Adrenal gland (tissue), 12 donors: Measurements from ENCODE around the gene INPPL1. TPM values are rescaled to one million over a fixed set of nuclear protein-coding genes. Genes with fewer than 3 reads are reported as not detected.
"Not testable (repeated sequence)": the region's sequence is repeated elsewhere in the genome, so short reads cannot be mapped to it uniquely, and the experiment has no call there.

ENCODE experiments used
- DNase-seq, 7 donors: peaks; one replicate each; pipeline ENCODE4 v3.0.0-alpha.2; 2019 to 2020
- H3K27ac ChIP-seq, 5 donors: fragments of 200-600 bp; sonication (generic) in 4 of 5; 1 replicate in 3 of 5; 2 replicates in 2 of 5; pipeline versions ENCODE4 v1.5.1 to v1.8.0; 2016 to 2020; ENCODE audit warnings: mild to moderate bottlenecking in 1 of 5
- H3K27me3 ChIP-seq: fragments of 200-600 bp; 2 replicates; pipeline ENCODE4 v1.8.0; 2021
- H3K36me3 ChIP-seq, 2 donors: fragments of 200-600 bp; replicated peaks in 1 of 2; 1 replicate in 1 of 2; 2 replicates in 1 of 2; pipeline versions ENCODE4 v1.5.1 to v1.8.0; 2018 to 2022
- H3K4me1 ChIP-seq, 2 donors: fragments of 200-600 bp; replicated peaks in 1 of 2; 1 replicate in 1 of 2; 2 replicates in 1 of 2; pipeline versions ENCODE4 v1.5.1 to v1.8.0; 2018 to 2021
- H3K4me3 ChIP-seq, 4 donors: fragments of 200-600 bp; sonication (generic) in 3 of 4; one replicate each; pipeline ENCODE4 v1.5.1; 2016 to 2018
- H3K9me3 ChIP-seq, 3 donors: fragments of 200-600 bp; sonication (generic) in 1 of 3; replicated peaks in 1 of 3; 1 replicate in 2 of 3; 2 replicates in 1 of 3; pipeline versions ENCODE4 v1.5.1 to v1.8.0; 2016 to 2021
- POLR2A ChIP-seq, 2 donors: fragments of 450-650 bp; IDR thresholded peaks; one replicate each; pipeline ENCODE4 v1.6.1; 2017; ENCODE audit warnings: antibody characterized with exemption in 2 of 2, mild to moderate bottlenecking in 2 of 2, moderate library complexity in 1 of 2
- WGBS, 4 donors: extraction: QIAGEN DNeasy Blood & Tissue Kit in 2 of 4; methylation state at CpG; one replicate each; pipeline versions ENCODE4 v1.1.5 to v1.1.7; 2013 to 2017; 5-methylcytosine and 5-hydroxymethylcytosine counted together
- intact Hi-C, 2 donors: fragments of 100-400 bp; cut with DNase I; formaldehyde crosslinking; loops; one replicate each; pipeline versions ENCODE4 v1.14.1 to v1.15.0; 2022 to 2023
- polyA plus RNA-seq, 3 donors: library from polyadenylated mRNA; stranded (reverse); fragments of 200-250 nt in 2 of 3; fragments of 350-450 nt in 1 of 3; fragmentation: Illumina TruSeq in 1 of 3; extraction: RNeasy Lipid Tissue Mini Kit (QIAGEN cat#74804) in 1 of 3; gene quantifications; one replicate each; pipeline ENCODE4 v1.2.3, GENCODE V29; 2013 to 2014
- total RNA-seq, 9 donors: library from RNA; depleted of rRNA in 4 of 9; stranded (reverse); fragments of >200 nt in 4 of 9; fragments of 120-200 nt in 1 of 9; fragmentation: NEBNext Ultra II Directional in 1 of 9; extraction: Animal tissue kit (Norgen Biotek cat#: 25700) in 1 of 9; gene quantifications; one replicate each; pipeline versions ENCODE4 v1.1.0 to v1.2.4, GENCODE V29; 2013 to 2023
- TF ChIP-seq, protein P1 (sequence below), 6 experiments: fragments of 450-650 bp in 4 of 6; fragments of 200-600 bp in 2 of 6; sonication (generic) in 1 of 6; IDR thresholded peaks; 1 replicate in 5 of 6; 2 replicates in 1 of 6; pipeline versions ENCODE4 v1.5.1 to v1.8.0; 2016 to 2021; ENCODE audit warnings: antibody characterized with exemption in 6 of 6, mild to moderate bottlenecking in 2 of 6, moderate library complexity in 1 of 6
- donor health status: healthy with polysubstance abuse.
- donor health status: Bipolar disorder and iron deficiency.
- donor health status: DM: yes; HTN: yes; CAD: no.
- donor health status: DM: no; HTN: no; CAD: no.
- donor health status: DM: no; HTN: no; CAD: no.
- donor health status: DM: yes; HTN: yes; CAD: no.

INPPL1 gene
- total and polyA plus RNA-seq, 12 donors: 45.3 to 395 (median 118) TPM

DNA sequence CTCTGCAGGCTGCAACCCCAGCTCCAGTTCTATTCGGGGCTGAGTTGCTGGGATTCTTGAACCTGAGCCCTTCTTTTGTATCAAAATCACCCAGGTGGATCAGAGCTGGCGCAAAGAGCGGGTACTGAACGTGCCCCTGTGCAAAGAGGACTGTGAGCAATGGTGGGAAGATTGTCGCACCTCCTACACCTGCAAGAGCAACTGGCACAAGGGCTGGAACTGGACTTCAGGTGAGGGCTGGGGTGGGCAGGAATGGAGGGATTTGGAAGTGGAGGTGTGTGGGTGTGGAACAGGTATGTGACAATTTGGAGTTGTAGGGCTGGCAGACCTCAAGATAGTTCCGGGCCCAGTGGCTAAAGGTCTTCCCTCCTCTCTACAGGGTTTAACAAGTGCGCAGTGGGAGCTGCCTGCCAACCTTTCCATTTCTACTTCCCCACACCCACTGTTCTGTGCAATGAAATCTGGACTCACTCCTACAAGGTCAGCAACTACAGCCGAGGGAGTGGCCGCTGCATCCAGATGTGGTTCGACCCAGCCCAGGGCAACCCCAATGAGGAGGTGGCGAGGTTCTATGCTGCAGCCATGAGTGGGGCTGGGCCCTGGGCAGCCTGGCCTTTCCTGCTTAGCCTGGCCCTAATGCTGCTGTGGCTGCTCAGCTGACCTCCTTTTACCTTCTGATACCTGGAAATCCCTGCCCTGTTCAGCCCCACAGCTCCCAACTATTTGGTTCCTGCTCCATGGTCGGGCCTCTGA, 28.9 kb upstream of the INPPL1 start:
- H3K4me3 ChIP-seq: no peak overlapping the region
- DNase-seq: peak in 2 of 7 donors; percentile 26 to 42
- H3K27ac ChIP-seq: no peak overlapping the region
- H3K9me3 ChIP-seq: no peaks in the 10 kb centered on the region
- H3K27me3 ChIP-seq: no peaks in the 10 kb centered on the region
- intact Hi-C loops: no loop called here
- H3K4me1 ChIP-seq: no peaks in the 10 kb centered on the region
- H3K36me3 ChIP-seq: no peaks in the 10 kb centered on the region
- TF ChIP-seq POLR2A (IDR thresholded peaks at IDR 0.05): no peak
- TF ChIP-seq, protein P1, sequence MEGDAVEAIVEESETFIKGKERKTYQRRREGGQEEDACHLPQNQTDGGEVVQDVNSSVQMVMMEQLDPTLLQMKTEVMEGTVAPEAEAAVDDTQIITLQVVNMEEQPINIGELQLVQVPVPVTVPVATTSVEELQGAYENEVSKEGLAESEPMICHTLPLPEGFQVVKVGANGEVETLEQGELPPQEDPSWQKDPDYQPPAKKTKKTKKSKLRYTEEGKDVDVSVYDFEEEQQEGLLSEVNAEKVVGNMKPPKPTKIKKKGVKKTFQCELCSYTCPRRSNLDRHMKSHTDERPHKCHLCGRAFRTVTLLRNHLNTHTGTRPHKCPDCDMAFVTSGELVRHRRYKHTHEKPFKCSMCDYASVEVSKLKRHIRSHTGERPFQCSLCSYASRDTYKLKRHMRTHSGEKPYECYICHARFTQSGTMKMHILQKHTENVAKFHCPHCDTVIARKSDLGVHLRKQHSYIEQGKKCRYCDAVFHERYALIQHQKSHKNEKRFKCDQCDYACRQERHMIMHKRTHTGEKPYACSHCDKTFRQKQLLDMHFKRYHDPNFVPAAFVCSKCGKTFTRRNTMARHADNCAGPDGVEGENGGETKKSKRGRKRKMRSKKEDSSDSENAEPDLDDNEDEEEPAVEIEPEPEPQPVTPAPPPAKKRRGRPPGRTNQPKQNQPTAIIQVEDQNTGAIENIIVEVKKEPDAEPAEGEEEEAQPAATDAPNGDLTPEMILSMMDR (IDR thresholded peaks at IDR 0.05): no peak
- 71 to 80% (median 76%) methylated on average over 11 to 12 of the region's 12 CpGs for WGBS, 4 donors

DNA sequence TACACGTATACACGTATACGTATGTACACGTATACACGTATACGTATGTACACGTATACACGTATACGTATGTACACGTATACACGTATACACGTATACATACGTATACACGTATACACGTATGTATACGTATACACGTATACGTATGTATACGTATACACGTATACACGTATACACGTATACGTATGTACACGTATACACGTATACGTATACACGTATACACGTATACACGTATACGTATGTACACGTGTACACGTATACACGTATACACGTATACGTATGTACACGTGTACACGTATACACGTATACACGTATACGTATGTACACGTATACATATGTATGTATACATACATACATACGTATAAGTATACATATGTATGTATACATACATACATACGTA, 23.1 kb upstream of the INPPL1 start:
- H3K27ac ChIP-seq, intact Hi-C loops, H3K36me3 ChIP-seq, H3K9me3 ChIP-seq, DNase-seq, H3K27me3 ChIP-seq, H3K4me3 ChIP-seq, H3K4me1 ChIP-seq: not testable (repeated sequence)
- 85 to 93% (median 90%) methylated on average over 34 to 43 of the region's 43 CpGs for WGBS, 4 donors

DNA sequence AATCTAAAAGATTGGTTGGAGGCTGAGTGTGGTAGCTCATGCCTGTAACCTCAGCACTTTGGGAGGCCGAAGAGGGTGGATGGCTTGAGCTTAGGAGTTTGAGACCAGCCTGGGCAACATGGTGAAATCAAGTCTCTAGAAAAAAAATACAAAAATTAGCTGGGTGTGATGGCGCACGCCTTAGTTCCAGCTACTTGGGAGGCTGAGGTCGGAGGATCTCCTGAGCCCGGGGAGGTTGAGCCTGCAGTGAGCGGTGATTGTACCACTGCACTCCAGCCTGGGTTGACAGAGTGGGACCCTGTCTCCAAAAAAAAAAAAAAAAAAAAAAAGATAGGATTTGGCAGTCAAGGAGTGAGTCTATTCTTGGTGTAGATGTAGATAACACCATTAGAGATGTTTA, 22.0 kb upstream of the INPPL1 start:
- 93 to 98% (median 98%) methylated on average over 6 of the region's 6 CpGs for WGBS, 4 donors
- no peak for TF ChIP-seq POLR2A (IDR thresholded peaks at IDR 0.05)
- TF ChIP-seq, protein P1 (IDR thresholded peaks at IDR 0.05): no peak
- Histone ChIP-seq H3K4me1 (no peaks in the 10 kb centered on the region), H3K27ac (no peak overlapping the region), H3K4me3 (no peak overlapping the region), H3K9me3 (no peaks in the 10 kb centered on the region), H3K36me3 (no peaks in the 10 kb centered on the region), H3K27me3 (no peaks in the 10 kb centered on the region)
- DNase-seq: no peak
- intact Hi-C loops: no loop called here

DNA sequence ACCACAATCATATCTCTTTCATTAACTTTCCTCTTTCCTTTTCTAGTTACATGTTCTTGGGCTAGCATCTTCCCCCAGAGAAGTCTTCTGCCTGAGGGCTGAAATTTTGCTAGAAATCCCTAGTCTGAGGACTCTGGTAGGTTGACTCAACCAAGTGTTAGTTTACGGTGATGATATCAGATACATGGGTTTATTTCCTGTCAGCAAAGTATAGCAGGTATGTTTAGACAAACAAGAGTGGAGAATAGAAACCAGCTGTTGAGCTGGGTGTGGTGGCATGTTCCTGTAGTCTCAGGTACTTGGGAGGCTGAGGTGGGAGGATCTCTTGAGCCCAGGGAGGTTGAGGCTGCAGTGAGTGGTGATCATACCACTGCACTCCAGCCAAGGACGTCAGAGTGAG, 21.4 kb upstream of the INPPL1 start:
- Histone ChIP-seq H3K36me3 (no peaks in the 10 kb centered on the region), H3K4me1 (no peaks in the 10 kb centered on the region), H3K4me3 (no peak overlapping the region), H3K27me3 (no peaks in the 10 kb centered on the region), H3K9me3 (no peaks in the 10 kb centered on the region), H3K27ac (no peak overlapping the region)
- 69 to 75% (median 72%) methylated on average over 2 of the region's 2 CpGs for WGBS, 4 donors
- intact Hi-C loops: no loop called here
- no peak for TF ChIP-seq POLR2A (IDR thresholded peaks at IDR 0.05)
- TF ChIP-seq, protein P1 (IDR thresholded peaks at IDR 0.05): no peak
- DNase-seq: no peak

DNA sequence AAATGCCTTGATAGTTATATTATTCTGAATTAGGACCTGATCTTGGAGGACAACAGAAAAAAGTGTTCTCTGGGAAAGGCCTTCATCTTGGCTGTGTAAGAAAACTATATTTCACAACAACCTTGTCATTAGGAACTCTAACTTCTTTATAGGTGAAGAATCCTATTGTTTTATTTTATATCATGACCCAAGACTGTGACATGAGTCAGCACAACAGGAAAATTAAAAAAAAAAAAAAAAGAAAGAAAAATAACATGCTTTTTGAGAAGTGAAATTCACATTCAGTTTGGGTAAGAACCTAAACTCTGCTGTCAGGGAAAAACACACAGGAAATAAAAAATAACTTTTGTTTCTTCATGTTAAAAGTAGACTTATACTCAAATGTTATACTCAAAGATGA, 19.7 kb upstream of the INPPL1 start:
- no peak for DNase-seq
- no peak overlapping the region for H3K27ac ChIP-seq
- no peaks in the 10 kb centered on the region for H3K9me3 ChIP-seq
- no peaks in the 10 kb centered on the region for H3K4me1 ChIP-seq
- H3K36me3 ChIP-seq: no peaks in the 10 kb centered on the region
- intact Hi-C loops: no loop called here
- H3K27me3 ChIP-seq: no peaks in the 10 kb centered on the region
- TF ChIP-seq POLR2A (IDR thresholded peaks at IDR 0.05): no peak
- TF ChIP-seq, protein P1 (IDR thresholded peaks at IDR 0.05): no peak
- H3K4me3 ChIP-seq: no peak overlapping the region

DNA sequence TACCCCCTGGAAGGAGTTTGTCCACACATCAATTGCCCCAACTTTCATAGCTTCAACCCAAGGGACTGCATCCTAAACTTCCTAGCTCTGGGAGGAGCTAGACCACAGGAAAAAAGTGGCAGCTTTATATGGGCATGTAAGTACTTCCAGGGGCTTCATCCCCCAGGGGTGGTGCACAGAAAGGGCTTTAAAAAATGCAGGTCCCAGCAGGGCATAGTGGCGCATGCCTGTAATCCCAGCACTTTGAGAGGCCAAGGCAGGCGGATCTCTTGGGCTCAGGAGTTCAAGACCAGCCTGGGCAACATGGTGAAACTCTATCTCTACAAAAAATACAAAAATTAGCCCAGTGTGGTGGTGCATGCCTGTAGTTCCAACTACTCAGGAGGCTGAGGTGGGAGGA, 17.8 kb upstream of the INPPL1 start:
- H3K36me3 ChIP-seq, H3K27ac ChIP-seq, H3K9me3 ChIP-seq, H3K4me3 ChIP-seq, H3K27me3 ChIP-seq, H3K4me1 ChIP-seq, intact Hi-C loops: not testable (repeated sequence)
- 79 to 100% (median 89%) methylated on average over 2 of the region's 2 CpGs for WGBS, 4 donors
- DNase-seq: peak in 1 of 7 donors; percentile 5
